Esophagus muscularis mucosa (tissue), 4 donors: Measurements from ENCODE around the gene RALGAPB. TPM values are rescaled to one million over a fixed set of nuclear protein-coding genes. Genes with fewer than 3 reads are reported as not detected.

Experiments used
- DNase-seq: peaks from one replicate; pipeline ENCODE4 v3.0.0-alpha.2; 2017; ENCODE audit errors: extremely low spot score
- H3K27ac ChIP-seq, 4 donors: fragments of 200-600 bp; sonication (generic); replicated peaks in 1 of 4; 1 replicate in 3 of 4; 2 replicates in 1 of 4; pipeline ENCODE4 v1.5.1; 2016 to 2019; ENCODE audit warnings: mild to moderate bottlenecking in 1 of 4
- H3K27me3 ChIP-seq, 4 donors: fragments of 200-600 bp; sonication (generic); one replicate each; pipeline versions ENCODE4 v1.5.1 to v1.6.0; 2016 to 2019
- H3K36me3 ChIP-seq, 4 donors: fragments of 200-600 bp; sonication (generic); one replicate each; pipeline ENCODE4 v1.5.1; 2016 to 2019
- H3K4me1 ChIP-seq, 4 donors: fragments of 200-600 bp; sonication (generic); one replicate each; pipeline ENCODE4 v1.5.1; 2016 to 2019
- H3K4me3 ChIP-seq, 4 donors: fragments of 200-600 bp; sonication (generic); 1 replicate in 2 of 4; 2 replicates in 2 of 4; pipeline ENCODE4 v1.5.1; 2016 to 2019; ENCODE audit warnings: mild to moderate bottlenecking in 4 of 4, moderate library complexity in 1 of 4
- H3K9me3 ChIP-seq, 4 donors: fragments of 200-600 bp; sonication (generic); 1 replicate in 3 of 4; 2 replicates in 1 of 4; pipeline ENCODE4 v1.5.1; 2016 to 2019
- EP300 ChIP-seq: sonication (generic); formaldehyde crosslinking; IDR thresholded peaks from one replicate; pipeline ENCODE4 v1.6.1; 2017; ENCODE audit warnings: antibody characterized with exemption
- POLR2A ChIP-seq: fragments of 450-650 bp; IDR thresholded peaks from one replicate; pipeline ENCODE4 v1.6.1; 2017; ENCODE audit warnings: antibody characterized with exemption, moderate library complexity, mild to moderate bottlenecking, low read depth
- POLR2AphosphoS5 ChIP-seq, 2 donors: sonication (generic); formaldehyde crosslinking; IDR thresholded peaks; one replicate each; pipeline ENCODE4 v1.6.1; 2017; ENCODE audit warnings: antibody characterized with exemption in 2 of 2
- WGBS: methylation state at CpG from one replicate; pipeline ENCODE4 v1.1.5; 2018; 5-methylcytosine and 5-hydroxymethylcytosine counted together
- intact Hi-C: fragments of 100-400 bp; cut with DNase I; formaldehyde crosslinking; loops from one replicate; pipeline ENCODE4 v1.15.1; 2023
- total RNA-seq, 4 donors: library from RNA; depleted of rRNA; stranded (reverse); fragments of >200 nt; gene quantifications; one replicate each; pipeline versions ENCODE4 v1.1.0 to v1.2.1, GENCODE V29; 2016
- TF ChIP-seq, protein P1 (sequence below), 3 experiments: fragments of 200-600 bp in 2 of 3; fragments of 450-650 bp in 1 of 3; sonication (generic) in 2 of 3; IDR thresholded peaks; one replicate each; pipeline ENCODE4 v1.5.1; 2017 to 2019; ENCODE audit warnings: antibody characterized with exemption in 3 of 3, mild to moderate bottlenecking in 2 of 3, moderate library complexity in 1 of 3

The RALGAPB gene
- total RNA-seq, 4 donors from 2014 or later: 31.5 to 37.4 (median 35.5) TPM

- WGBS: 75% methylated on average over 5 of the region's 5 CpGs
- Histone ChIP-seq H3K9me3 (no peaks in the 10 kb centered on the region), H3K4me1 (peaks cover 0 to 11% (median 4%) of the 10 kb centered on the region in 4 donors), H3K36me3 (peaks cover under 1 to 23% (median 6%) of the 10 kb centered on the region in 4 donors), H3K27ac (no peak within 1 kb of the TSS), H3K27me3 (peaks cover 0 to 29% (median 0%) of the 10 kb centered on the region in 4 donors), H3K4me3 (no peak within 1 kb of the TSS)
- DNase-seq: no peak
- intact Hi-C loops: no loop called here
- TF ChIP-seq, protein P1, sequence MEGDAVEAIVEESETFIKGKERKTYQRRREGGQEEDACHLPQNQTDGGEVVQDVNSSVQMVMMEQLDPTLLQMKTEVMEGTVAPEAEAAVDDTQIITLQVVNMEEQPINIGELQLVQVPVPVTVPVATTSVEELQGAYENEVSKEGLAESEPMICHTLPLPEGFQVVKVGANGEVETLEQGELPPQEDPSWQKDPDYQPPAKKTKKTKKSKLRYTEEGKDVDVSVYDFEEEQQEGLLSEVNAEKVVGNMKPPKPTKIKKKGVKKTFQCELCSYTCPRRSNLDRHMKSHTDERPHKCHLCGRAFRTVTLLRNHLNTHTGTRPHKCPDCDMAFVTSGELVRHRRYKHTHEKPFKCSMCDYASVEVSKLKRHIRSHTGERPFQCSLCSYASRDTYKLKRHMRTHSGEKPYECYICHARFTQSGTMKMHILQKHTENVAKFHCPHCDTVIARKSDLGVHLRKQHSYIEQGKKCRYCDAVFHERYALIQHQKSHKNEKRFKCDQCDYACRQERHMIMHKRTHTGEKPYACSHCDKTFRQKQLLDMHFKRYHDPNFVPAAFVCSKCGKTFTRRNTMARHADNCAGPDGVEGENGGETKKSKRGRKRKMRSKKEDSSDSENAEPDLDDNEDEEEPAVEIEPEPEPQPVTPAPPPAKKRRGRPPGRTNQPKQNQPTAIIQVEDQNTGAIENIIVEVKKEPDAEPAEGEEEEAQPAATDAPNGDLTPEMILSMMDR (IDR thresholded peaks at IDR 0.05): no peak
- no peak for TF ChIP-seq POLR2A
- TF ChIP-seq POLR2AphosphoS5 (IDR thresholded peaks at IDR 0.05): no peak
- TF ChIP-seq EP300: no peak
Observed at GRCh38 chr20:38581013-38581412, 108.4 kb downstream of the RALGAPB start, which contains the start of gene ADIG. TSS of gene ADIG (plus strand) at chr20:38581197. CDS start at chr20:38581251, 54 bp downstream.

- intact Hi-C loops: no loop called here
- Histone ChIP-seq H3K27ac (no peak overlapping the region), H3K4me1 (peaks cover 0 to 11% (median 4%) of the 10 kb centered on the region in 4 donors), H3K4me3 (no peak overlapping the region), H3K9me3 (no peaks in the 10 kb centered on the region), H3K36me3 (peaks cover 0 to 14% (median under 1%) of the 10 kb centered on the region in 4 donors), H3K27me3 (peaks cover 0 to 33% (median 0%) of the 10 kb centered on the region in 4 donors)
- TF ChIP-seq EP300 (no peak), POLR2A (no peak), POLR2AphosphoS5 (IDR thresholded peaks at IDR 0.05) (no peak)
- TF ChIP-seq, protein P1 (IDR thresholded peaks at IDR 0.05): no peak
- DNase-seq: no peak
- WGBS: 78% methylated on average over 4 of the region's 4 CpGs
Observed at GRCh38 chr20:38581830-38582358, 109.3 kb downstream of the RALGAPB start.

- H3K4me3 ChIP-seq: no peak overlapping the region
- 94% methylated on average over 4 of the region's 4 CpGs for WGBS
Observed at GRCh38 chr20:38583306-38583705, 110.7 kb downstream of the RALGAPB start.

GRCh38 chr20:38584099-38584763 is 111.6 kb downstream of the RALGAPB start:
- H3K36me3 ChIP-seq: no peaks in the 10 kb centered on the region
- H3K27ac ChIP-seq: no peak overlapping the region
- peaks cover 0 to 53% (median 0%) of the 10 kb centered on the region in 4 donors for H3K27me3 ChIP-seq
- H3K4me3 ChIP-seq: no peak overlapping the region
- no peaks in the 10 kb centered on the region for H3K9me3 ChIP-seq
- TF ChIP-seq POLR2A (no peak), POLR2AphosphoS5 (IDR thresholded peaks at IDR 0.05) (no peak), EP300 (no peak)
- TF ChIP-seq, protein P1 (IDR thresholded peaks at IDR 0.05): no peak
- peaks cover 0 to 8% (median 4%) of the 10 kb centered on the region in 4 donors for H3K4me1 ChIP-seq
- intact Hi-C loops: no loop called here
- no peak for DNase-seq
- 77% methylated on average over 4 of the region's 7 CpGs for WGBS

More at GRCh38 chr20:38583306-38583705, 110.7 kb downstream of the RALGAPB start:
- intact Hi-C loops: no loop called here
- Histone ChIP-seq H3K36me3 (peaks cover 0 to under 1% (median 0%) of the 10 kb centered on the region in 4 donors), H3K27me3 (peaks cover 0 to 44% (median 0%) of the 10 kb centered on the region in 4 donors), H3K27ac (no peak overlapping the region), H3K9me3 (no peaks in the 10 kb centered on the region), H3K4me1 (peaks cover 0 to 11% (median 4%) of the 10 kb centered on the region in 4 donors)
- no peak for TF ChIP-seq POLR2AphosphoS5 (IDR thresholded peaks at IDR 0.05)
- DNase-seq: no peak

DNA sequence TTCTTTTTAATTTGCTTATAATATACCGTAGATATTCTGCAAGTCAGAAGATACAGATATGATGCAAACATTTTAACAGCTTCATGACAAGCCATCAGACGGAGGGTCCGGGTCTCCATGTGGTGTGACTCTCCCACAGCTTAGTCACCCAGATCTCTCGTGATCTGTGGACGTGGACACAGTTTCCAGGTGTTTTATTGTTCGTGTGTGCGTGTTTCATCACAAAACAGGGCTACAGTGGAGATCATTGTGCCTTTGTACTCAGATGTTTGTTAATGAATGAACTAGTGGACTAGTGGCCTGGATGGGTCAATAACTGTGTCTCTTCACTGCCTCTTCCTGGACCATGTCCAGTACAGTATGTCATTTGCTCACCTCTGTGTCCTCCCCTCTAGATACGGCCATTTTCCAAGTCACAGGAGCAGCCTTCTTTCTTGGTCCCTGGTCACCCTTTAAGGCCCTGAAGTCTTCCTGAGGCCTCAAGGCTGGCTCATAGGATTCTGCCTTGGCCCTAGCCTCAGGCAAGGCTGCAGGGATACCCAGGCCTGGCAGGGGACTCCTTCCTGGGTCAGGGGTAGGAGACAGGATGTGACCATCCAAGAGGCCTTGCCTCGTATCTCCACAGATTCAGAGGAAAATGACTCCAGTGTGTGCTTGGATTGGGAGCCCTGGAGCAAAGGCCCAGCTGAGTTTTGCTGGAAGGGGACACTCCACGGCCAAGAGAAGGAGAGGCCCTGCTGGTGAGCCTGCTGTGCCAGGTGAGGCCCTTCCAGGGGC is 112.9 kb downstream of the RALGAPB start:
- no peak for DNase-seq
- 81% methylated on average over 9 of the region's 10 CpGs for WGBS
- TF ChIP-seq POLR2A: no peak
- TF ChIP-seq, protein P1 (IDR thresholded peaks at IDR 0.05): no peak
- no peak for TF ChIP-seq EP300
- no peak for TF ChIP-seq POLR2AphosphoS5 (IDR thresholded peaks at IDR 0.05)
- Histone ChIP-seq H3K27ac (no peak overlapping the region), H3K36me3 (no peaks in the 10 kb centered on the region), H3K4me3 (no peak overlapping the region), H3K4me1 (no peaks in the 10 kb centered on the region), H3K27me3 (peaks cover 0 to 65% (median 0%) of the 10 kb centered on the region in 4 donors), H3K9me3 (no peaks in the 10 kb centered on the region)
- intact Hi-C loops: no loop called here
